Heart left ventricle (tissue), 16 donors: Measurements from ENCODE around the gene NIT2. TPM values are rescaled to one million over a fixed set of nuclear protein-coding genes. Genes with fewer than 3 reads are reported as not detected.

Experiments used
- ATAC-seq, 4 donors: fragments of 200-7000 bp; cut with Tn5 transposase; one replicate each; pipeline ENCODE4 v1.9.1; 2020 to 2022; ENCODE audit warnings: moderate library complexity in 4 of 4, mild to moderate bottlenecking in 3 of 4, moderate number of reproducible peaks in 1 of 4
- DNase-seq, 5 donors: peaks; one replicate each; pipeline ENCODE4 v3.0.0-alpha.2; 2020
- H3K27ac ChIP-seq, 12 donors: fragments of 200-600 bp; sonication (generic) in 4 of 12; one replicate each; pipeline versions ENCODE4 v1.5.0 to v1.8.0; 2016 to 2022; ENCODE audit warnings: mild to moderate bottlenecking in 2 of 12
- H3K27me3 ChIP-seq, 9 donors: fragments of 200-600 bp; sonication (generic) in 2 of 9; one replicate each; pipeline versions ENCODE4 v1.5.1 to v1.8.0; 2016 to 2022; ENCODE audit warnings: mild to moderate bottlenecking in 3 of 9
- H3K36me3 ChIP-seq, 9 donors: fragments of 200-600 bp; sonication (generic) in 2 of 9; one replicate each; pipeline versions ENCODE4 v1.5.0 to v1.8.0; 2018 to 2022; ENCODE audit warnings: mild to moderate bottlenecking in 2 of 9
- H3K4me1 ChIP-seq, 12 donors: fragments of 200-600 bp; sonication (generic) in 4 of 12; one replicate each; pipeline versions ENCODE4 v1.5.0 to v1.8.0; 2016 to 2022; ENCODE audit warnings: mild to moderate bottlenecking in 3 of 12
- H3K4me3 ChIP-seq, 12 donors: fragments of 200-600 bp; sonication (generic) in 4 of 12; one replicate each; pipeline versions ENCODE4 v1.5.0 to v1.8.0; 2017 to 2022; ENCODE audit warnings: mild to moderate bottlenecking in 9 of 12, moderate library complexity in 4 of 12
- H3K9me3 ChIP-seq, 12 donors: fragments of 200-600 bp; sonication (generic) in 4 of 12; one replicate each; pipeline versions ENCODE4 v1.5.0 to v1.8.0; 2016 to 2022; ENCODE audit warnings: mild to moderate bottlenecking in 1 of 12
- POLR2A ChIP-seq, 2 donors: fragments of 450-650 bp; IDR thresholded peaks; one replicate each; pipeline ENCODE4 v1.6.1; 2017; ENCODE audit warnings: antibody characterized with exemption in 2 of 2, mild to moderate bottlenecking in 2 of 2, moderate library complexity in 2 of 2
- WGBS, 4 donors: extraction: QIAGEN DNeasy Blood & Tissue Kit in 2 of 4; methylation state at CpG; one replicate each; pipeline versions ENCODE4 v1.1.5 to v1.1.7; 2013 to 2018; 5-methylcytosine and 5-hydroxymethylcytosine counted together
- intact Hi-C, 10 donors: fragments of 100-400 bp; cut with DNase I; formaldehyde crosslinking; loops; one replicate each; pipeline versions ENCODE4 v1.11.1 to v1.14.2; 2022
- polyA plus RNA-seq, 2 donors: library from polyadenylated mRNA; stranded (reverse); fragments of 200-250 nt; gene quantifications; one replicate each; pipeline ENCODE4 v1.2.3, GENCODE V29; 2013
- total RNA-seq, 9 donors: library from RNA; depleted of rRNA in 2 of 9; stranded (reverse); fragments of >200 nt in 2 of 9; fragmentation: NEBNext Ultra II Directional in 3 of 9; extraction: Animal tissue kit (Norgen Biotek cat#: 25700) in 3 of 9; gene quantifications; one replicate each; pipeline versions ENCODE4 v1.1.0 to v1.2.4, GENCODE V29; 2016 to 2023
- TF ChIP-seq, protein P1 (sequence below), 12 donors: fragments of 200-600 bp; sonication (generic) in 4 of 12; IDR thresholded peaks; one replicate each; pipeline versions ENCODE4 v1.5.0 to v1.8.0; 2018 to 2022; ENCODE audit warnings: antibody characterized with exemption in 12 of 12, mild to moderate bottlenecking in 5 of 12
- donor health status: ischemic (EF 13 %, LVEDD 7.1; RV severe dilation, severe dysfunction).
- donor health status: healthy with polysubstance abuse.
- donor health status: DM: no; HTN: yes; CAD: no.
- donor health status: DM: no; HTN: no; CAD: no.
- donor health status: ischemic (EF 25% LVEDD 6.9; RV normal size, moderate dysfunction).
- donor health status: ischemic (EF 25% LVEDD 5.7; RV mildly dilated, moderate dysfunction).
- donor health status: healthy.
- donor health status: DM: yes; HTN: yes; CAD: no.
- donor health status: ischemic (EF 35%, LVEDD 5.7; RV mildly dilated, moderate dysfunction).
- donor health status: nonischemic (EF 11% LVEDD 7.7; RV severe dilation, severe dysfunction).
- donor health status: DM: yes; HTN: yes; CAD: no.
- donor health status: PGD.
- donor health status: ischemic (EF 29% LVEDD 5.4; RV normal size, mild dysfunction).
- donor health status: nonischemic (EF 23%, LVEDD 6.1; RV moderate dilation, normal function).

NIT2 gene
- total and polyA plus RNA-seq, 11 donors, result 11.6 to 50.9 (median 31.1) TPM

GRCh38 chr3:100329800-100330489 is 4.6 kb upstream of the NIT2 start:
- H3K27me3 ChIP-seq, result no peaks in the 10 kb centered on the region
- H3K36me3 ChIP-seq, result peaks cover 0 to 26% (median 10%) of the 10 kb centered on the region in 9 donors
- H3K9me3 ChIP-seq, result peaks cover 0 to 4% (median 0%) of the 10 kb centered on the region in 12 donors
- intact Hi-C loops, result loop anchor here in 2 of 10 donors (10.0 kb wide), 2 partner anchors 55 to 75 kb away; partner anchors contain the start of genes LNP1 (in 1 of the 2) and TOMM70 (in 1 of the 2)
- peaks cover 0 to 10% (median 0%) of the 10 kb centered on the region in 12 donors for H3K4me1 ChIP-seq
- 87 to 94% (median 88%) methylated on average over 4 of the region's 4 CpGs for WGBS, 4 donors
- DNase-seq, result no peak
- no peak overlapping the region for H3K27ac ChIP-seq
- H3K4me3 ChIP-seq, result no peak overlapping the region
- ATAC-seq, result no peak
- TF ChIP-seq POLR2A (IDR thresholded peaks at IDR 0.05), result no peak
- TF ChIP-seq, protein P1, sequence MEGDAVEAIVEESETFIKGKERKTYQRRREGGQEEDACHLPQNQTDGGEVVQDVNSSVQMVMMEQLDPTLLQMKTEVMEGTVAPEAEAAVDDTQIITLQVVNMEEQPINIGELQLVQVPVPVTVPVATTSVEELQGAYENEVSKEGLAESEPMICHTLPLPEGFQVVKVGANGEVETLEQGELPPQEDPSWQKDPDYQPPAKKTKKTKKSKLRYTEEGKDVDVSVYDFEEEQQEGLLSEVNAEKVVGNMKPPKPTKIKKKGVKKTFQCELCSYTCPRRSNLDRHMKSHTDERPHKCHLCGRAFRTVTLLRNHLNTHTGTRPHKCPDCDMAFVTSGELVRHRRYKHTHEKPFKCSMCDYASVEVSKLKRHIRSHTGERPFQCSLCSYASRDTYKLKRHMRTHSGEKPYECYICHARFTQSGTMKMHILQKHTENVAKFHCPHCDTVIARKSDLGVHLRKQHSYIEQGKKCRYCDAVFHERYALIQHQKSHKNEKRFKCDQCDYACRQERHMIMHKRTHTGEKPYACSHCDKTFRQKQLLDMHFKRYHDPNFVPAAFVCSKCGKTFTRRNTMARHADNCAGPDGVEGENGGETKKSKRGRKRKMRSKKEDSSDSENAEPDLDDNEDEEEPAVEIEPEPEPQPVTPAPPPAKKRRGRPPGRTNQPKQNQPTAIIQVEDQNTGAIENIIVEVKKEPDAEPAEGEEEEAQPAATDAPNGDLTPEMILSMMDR (IDR thresholded peaks at IDR 0.05), result no peak

DNA sequence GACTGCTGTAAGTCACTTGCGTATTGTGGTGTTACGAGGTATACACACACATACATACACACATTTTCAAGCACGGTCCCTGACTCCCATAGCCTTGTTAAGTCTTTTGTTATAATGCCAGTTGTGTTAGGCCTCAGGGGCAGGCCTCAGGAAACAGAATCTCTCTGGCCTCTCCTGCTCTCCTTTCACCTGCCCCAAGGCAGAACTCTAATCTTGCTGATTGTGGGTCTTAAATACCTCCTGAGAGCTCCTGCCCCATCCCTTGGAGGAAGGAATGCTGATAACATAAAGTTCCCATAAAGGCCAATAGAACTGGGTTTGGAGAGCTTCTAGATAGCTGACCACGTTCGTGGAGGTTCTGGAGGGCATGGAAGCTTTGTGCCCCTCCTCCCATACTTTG is 3.9 kb upstream of the NIT2 start:
- peaks cover 0 to 19% (median 5%) of the 10 kb centered on the region in 9 donors for H3K36me3 ChIP-seq
- ATAC-seq (no peak), DNase-seq (no peak)
- H3K4me3 ChIP-seq, result no peak overlapping the region
- intact Hi-C loops, result loop anchor here in 2 of 10 donors (10.0 kb wide), 2 partner anchors 54 to 74 kb away; partner anchors contain the start of genes LNP1 (in 1 of the 2) and TOMM70 (in 1 of the 2)
- WGBS, 4 donors, result 86 to 96% (median 89%) methylated on average over 5 of the region's 5 CpGs
- TF ChIP-seq POLR2A (IDR thresholded peaks at IDR 0.05), result no peak
- TF ChIP-seq, protein P1 (IDR thresholded peaks at IDR 0.05), result no peak
- peaks cover 0 to 4% (median 0%) of the 10 kb centered on the region in 12 donors for H3K9me3 ChIP-seq
- H3K27me3 ChIP-seq, result no peaks in the 10 kb centered on the region
- H3K4me1 ChIP-seq, result peaks cover 0 to 17% (median 5%) of the 10 kb centered on the region in 12 donors
- H3K27ac ChIP-seq, result no peak overlapping the region

DNA sequence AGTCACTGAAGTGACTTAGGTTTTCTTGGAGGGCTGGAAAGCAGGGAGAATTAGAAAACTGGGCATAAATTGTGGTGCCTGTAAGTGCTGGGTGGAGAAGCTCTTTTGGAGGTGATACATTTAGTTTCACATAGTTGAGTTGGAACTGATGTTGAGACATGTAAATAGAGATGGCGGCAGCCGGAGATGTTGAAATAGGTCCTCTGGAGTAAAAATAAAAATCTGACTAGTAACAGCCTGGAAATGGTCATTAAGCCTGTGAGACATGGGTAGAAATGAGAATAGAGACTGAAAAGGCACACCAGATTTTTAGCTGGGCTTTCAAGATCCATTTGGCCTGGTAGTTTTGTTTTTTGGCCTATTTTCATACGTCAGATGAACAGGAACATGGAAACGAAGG is 2.9 kb upstream of the NIT2 start:
- DNase-seq (no peak), ATAC-seq (no peak)
- Histone ChIP-seq H3K4me3 (no peak overlapping the region), H3K36me3 (peaks cover 0 to 10% (median under 1%) of the 10 kb centered on the region in 9 donors), H3K9me3 (peaks cover 0 to 4% (median 0%) of the 10 kb centered on the region in 12 donors), H3K27me3 (no peaks in the 10 kb centered on the region), H3K27ac (no peak overlapping the region), H3K4me1 (peaks cover 0 to 20% (median 8%) of the 10 kb centered on the region in 12 donors)
- WGBS, 4 donors, result 93 to 96% (median 94%) methylated on average over 4 of the region's 4 CpGs
- intact Hi-C loops, result loop anchor here in 2 of 10 donors (10.0 kb wide), 2 partner anchors 53 to 73 kb away; partner anchors contain the start of genes LNP1 (in 1 of the 2) and TOMM70 (in 1 of the 2)
- no peak for TF ChIP-seq POLR2A (IDR thresholded peaks at IDR 0.05)

DNA sequence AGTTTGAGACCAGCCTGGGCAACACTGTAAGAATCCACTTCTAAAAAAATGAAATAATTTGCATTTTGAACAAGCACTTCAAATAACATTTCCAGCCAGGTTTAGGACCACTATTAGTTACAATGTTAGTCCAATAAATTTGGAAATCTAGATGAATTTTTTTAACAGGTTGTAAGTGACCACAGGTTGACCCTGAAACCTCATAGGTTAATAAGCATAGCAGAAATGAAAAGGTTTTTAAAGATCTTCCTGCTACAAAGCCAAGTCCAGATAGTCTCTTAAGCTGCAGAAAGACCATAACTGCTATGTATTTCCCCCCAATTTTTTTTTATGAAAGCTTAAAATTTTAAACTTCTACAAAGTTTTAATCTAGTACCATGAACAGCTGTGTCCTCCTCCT is 1.5 kb upstream of the NIT2 start:
- DNase-seq (no peak), ATAC-seq (no peak)
- no peaks in the 10 kb centered on the region for H3K27me3 ChIP-seq
- H3K4me3 ChIP-seq, result no peak overlapping the region
- no peak for TF ChIP-seq POLR2A (IDR thresholded peaks at IDR 0.05)
- TF ChIP-seq, protein P1 (IDR thresholded peaks at IDR 0.05), result no peak
- no peaks in the 10 kb centered on the region for H3K9me3 ChIP-seq
- H3K4me1 ChIP-seq, result peaks cover 0 to 20% (median 8%) of the 10 kb centered on the region in 12 donors
- H3K27ac ChIP-seq, result no peak overlapping the region
- intact Hi-C loops, result loop anchor here in 2 of 10 donors (10.0 kb wide), 2 partner anchors 52 to 72 kb away; partner anchors contain the start of genes LNP1 (in 1 of the 2) and TOMM70 (in 1 of the 2)
- no peaks in the 10 kb centered on the region for H3K36me3 ChIP-seq
